HepG2 (cell line): ENCODE results near the gene ENO2. TPM values are rescaled to one million over a fixed set of nuclear protein-coding genes. Genes with fewer than 3 reads are reported as not detected.

Source experiments
- BHLHE40 ChIP-seq: IDR thresholded peaks from 2 replicates; pipeline ENCODE4 v1.6.1; 2011; ENCODE audit warnings: low read length, improper control_type of control experiment
- DDIT3 ChIP-seq: sonication (generic); formaldehyde crosslinking; IDR thresholded peaks from 2 replicates; pipeline ENCODE4 v1.4.0; 2020; ENCODE audit warnings: mild to moderate bottlenecking, missing genetic modification reagents
- HDAC1 ChIP-seq: sonication (generic); formaldehyde crosslinking; IDR thresholded peaks from 2 replicates; pipeline ENCODE4 v1.5.1; 2020; ENCODE audit warnings: mild to moderate bottlenecking, missing genetic modification reagents
- HHEX ChIP-seq: IDR thresholded peaks from 2 replicates; pipeline ENCODE4 v1.6.1; 2016; ENCODE audit warnings: control low read depth
- MEIS2 ChIP-seq: sonication (generic); formaldehyde crosslinking; IDR thresholded peaks from 2 replicates; pipeline ENCODE4 v1.9.0; 2021; ENCODE audit warnings: mild to moderate bottlenecking, missing genetic modification reagents
- MTA1 ChIP-seq: sonication (generic); formaldehyde crosslinking; IDR thresholded peaks from 2 replicates; pipeline ENCODE4 v1.4.0; 2020; ENCODE audit warnings: missing genetic modification reagents, mild to moderate bottlenecking, borderline replicate concordance
- MXI1 ChIP-seq: IDR thresholded peaks from 3 replicates; pipeline ENCODE4 v1.6.1; 2012; ENCODE audit warnings: low read depth, low read length, inconsistent platforms, borderline replicate concordance
- MYPOP ChIP-seq: sonication (generic); formaldehyde crosslinking; IDR thresholded peaks from 2 replicates; pipeline ENCODE4 v1.8.1; 2023; ENCODE audit warnings: mild to moderate bottlenecking, moderate library complexity, missing genetic modification reagents
- POGK ChIP-seq: sonication (generic); formaldehyde crosslinking; conservative IDR thresholded peaks from 2 replicates; pipeline ENCODE4 v1.8.0; 2022; ENCODE audit warnings: mild to moderate bottlenecking, moderate library complexity, missing genetic modification reagents
- RFX3 ChIP-seq: IDR thresholded peaks from 2 replicates; pipeline ENCODE4 v1.6.1; 2016; ENCODE audit warnings: missing biosample characterization, missing genetic modification reagents
- TARDBP ChIP-seq: sonication (generic); formaldehyde crosslinking; IDR thresholded peaks from 2 replicates; pipeline ENCODE4 v1.8.0; 2022; ENCODE audit warnings: mild to moderate bottlenecking, missing genetic modification reagents
- XRCC5 ChIP-seq: fragments of 200-400 bp; formaldehyde crosslinking; optimal IDR thresholded peaks from 2 replicates; pipeline ENCODE3; 2017; ENCODE audit warnings: mild to moderate bottlenecking, low read length
- ZFP91 ChIP-seq: sonication (generic); formaldehyde crosslinking; IDR thresholded peaks from 2 replicates; pipeline ENCODE4 v1.9.0; 2022; ENCODE audit warnings: missing genetic modification reagents, mild to moderate bottlenecking, borderline replicate concordance
- ZFX ChIP-seq: sonication (generic); formaldehyde crosslinking; IDR thresholded peaks from 2 replicates; pipeline ENCODE4 v1.4.0; 2020; ENCODE audit warnings: mild to moderate bottlenecking, low read depth, missing genetic modification reagents, moderate library complexity
- ZMAT5 ChIP-seq: sonication (generic); formaldehyde crosslinking; IDR thresholded peaks from 2 replicates; pipeline ENCODE4 v1.5.0; 2020; ENCODE audit warnings: mild to moderate bottlenecking, low read depth, missing genetic modification reagents, borderline replicate concordance
- ZNF124 ChIP-seq: sonication (generic); formaldehyde crosslinking; IDR thresholded peaks from 2 replicates; pipeline ENCODE4 v1.4.0; 2020; ENCODE audit warnings: missing genetic modification reagents
- ZNF513 ChIP-seq: sonication (generic); formaldehyde crosslinking; conservative IDR thresholded peaks from 2 replicates; pipeline ENCODE4 v1.5.0; 2020; ENCODE audit warnings: missing genetic modification reagents
- ZNF672 ChIP-seq: sonication (generic); formaldehyde crosslinking; IDR thresholded peaks from 2 replicates; pipeline ENCODE4 v1.8.1; 2022; ENCODE audit warnings: missing genetic modification reagents
- polyA plus RNA-seq, 8 experiments: library from polyadenylated mRNA; depleted of rRNA in 3 of 8; stranded (reverse) in 7 of 8; unstranded in 1 of 8; fragments of >200 nt; fragmentation: Illumina TruSeq in 4 of 8; extraction: Trizol in 4 of 8; gene quantifications; 2 replicates each; pipeline versions ENCODE4 v1.2.1 to v1.2.3, GENCODE V29; 2011 to 2016; ENCODE audit warnings: low read depth in 4 of 8, missing spikeins in 1 of 8, mixed read lengths in 1 of 8; ENCODE audit not compliant: insufficient read depth in 1 of 8
- total RNA-seq, 5 experiments: library from RNA; depleted of rRNA; stranded (reverse); fragments of >200 nt; fragmentation: Illumina TruSeq; extraction: Trizol; gene quantifications; 2 replicates each; pipeline ENCODE4 v1.2.3, GENCODE V29; 2016; ENCODE audit warnings: low read depth in 1 of 5

Gene ENO2
- total and polyA plus RNA-seq, 2 of the 13 experiments (the other 11 are each of a cell fraction or from before 2014, with no cell fraction given) = 19.3 to 136 TPM

- TF ChIP-seq BHLHE40 (no peak), ZMAT5 (CRISPR knock-in tag) (no peak), HDAC1 (CRISPR knock-in tag) (0 out of 2 replicates have a peak, but pooled peaks have one; percentile 35), XRCC5 (peak; percentile 23), POGK (CRISPR knock-in tag) (no peak), ZFP91 (peak; percentile 35; the same call in 1 of the 2 replicates), DDIT3 (CRISPR knock-in tag) (no peak), RFX3 (no peak), MYPOP (peak; percentile 85), HHEX (CRISPR knock-in tag) (no peak), MEIS2 (CRISPR knock-in tag) (no peak), MXI1 (peak; percentile 45; the same call in 1 of the 3 replicates), TARDBP (CRISPR knock-in tag) (no peak), ZFX (0 out of 2 replicates have a peak, but pooled peaks have one; percentile 41), ZNF672 (CRISPR knock-in tag) (no peak), MTA1 (CRISPR knock-in tag) (0 out of 2 replicates have a peak, but pooled peaks have one; percentile 28), ZNF513 (no peak), ZNF124 (CRISPR knock-in tag) (no peak)
Observed at GRCh38 chr12:6869049-6870021, 45.0 kb upstream of the ENO2 start (continued).
